ENCODE data around the gene ROBO1.

GRCh38 chr3:79148786-79149185, 619.0 kb downstream of the ROBO1 start:
- TF ChIP-seq CTCF (IDR thresholded peaks at IDR 0.05): no peak
- no peak for TF ChIP-seq POLR2A (IDR thresholded peaks at IDR 0.05)
